GM19238 (cell line): Measurements from ENCODE around the gene ELP4.
"Not testable (repeated sequence)": the region's sequence is repeated elsewhere in the genome, so short reads cannot be mapped to it uniquely, and the experiment has no call there.

Source experiments
- DNase-seq: peaks from one replicate; pipeline ENCODE4 v3.0.0; 2011; ENCODE audit warnings: low spot score; ENCODE audit not compliant: insufficient read length

ELP4 gene

DNA sequence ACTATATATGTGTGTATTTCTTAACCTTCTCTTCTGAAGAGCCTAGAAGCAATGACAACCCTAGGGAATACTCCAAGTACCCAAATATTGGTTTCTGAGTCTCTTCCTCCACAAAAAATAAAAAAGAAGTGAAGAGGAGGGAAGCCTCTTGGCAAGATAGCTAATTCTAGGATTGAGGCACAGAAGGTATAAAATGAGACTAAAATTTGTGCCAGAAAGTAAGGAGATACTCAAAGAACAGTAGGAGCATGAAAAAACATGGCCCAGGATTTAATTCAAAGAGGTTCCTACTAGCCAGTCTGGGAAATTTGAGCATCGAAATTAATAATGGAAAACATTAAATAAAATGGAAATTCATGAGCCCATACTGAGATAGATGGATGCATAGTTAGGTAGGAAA, 189.5 kb downstream of the ELP4 start:
- DNase-seq = no peak

GRCh38 chr11:31702966-31703365, 193.4 kb downstream of the ELP4 start:
- no peak for DNase-seq

DNA sequence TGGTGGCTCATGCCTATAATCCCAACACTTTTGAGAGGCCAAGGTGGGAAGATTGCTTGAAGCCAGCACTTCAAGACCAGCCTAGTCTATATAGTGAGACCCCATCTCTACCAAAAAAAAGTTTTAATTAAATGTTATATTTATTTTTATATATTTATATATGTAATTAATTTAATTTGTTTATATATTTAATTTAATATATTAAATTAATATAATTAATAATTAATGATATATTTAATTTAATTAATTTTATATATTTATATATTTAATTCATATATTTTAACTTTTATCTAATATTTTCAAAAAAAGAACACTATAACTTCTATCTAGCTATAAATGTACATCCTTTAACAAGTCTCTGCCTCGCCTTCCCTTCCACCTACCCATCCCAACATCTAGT, 196.8 kb downstream of the ELP4 start:
- no peak for DNase-seq

DNA sequence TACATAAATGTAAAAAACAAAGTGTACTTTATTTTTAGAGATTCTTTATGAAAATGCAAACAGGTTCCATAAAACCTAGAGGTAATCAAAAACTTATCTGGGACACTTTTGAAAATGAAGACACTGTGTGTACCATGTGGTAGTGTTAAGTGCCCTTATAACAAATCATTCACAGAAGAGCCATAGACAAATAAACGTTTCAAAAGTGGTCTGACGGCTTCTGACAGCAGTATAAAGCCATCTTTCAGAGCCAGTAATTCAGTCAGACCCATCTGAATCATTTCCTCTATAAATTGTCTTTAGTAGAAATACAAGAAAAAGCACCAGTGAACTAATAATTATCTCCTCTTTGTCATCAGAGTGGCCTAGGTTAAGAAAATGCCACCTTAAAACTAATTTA, 201.6 kb downstream of the ELP4 start:
- no peak for DNase-seq

DNA sequence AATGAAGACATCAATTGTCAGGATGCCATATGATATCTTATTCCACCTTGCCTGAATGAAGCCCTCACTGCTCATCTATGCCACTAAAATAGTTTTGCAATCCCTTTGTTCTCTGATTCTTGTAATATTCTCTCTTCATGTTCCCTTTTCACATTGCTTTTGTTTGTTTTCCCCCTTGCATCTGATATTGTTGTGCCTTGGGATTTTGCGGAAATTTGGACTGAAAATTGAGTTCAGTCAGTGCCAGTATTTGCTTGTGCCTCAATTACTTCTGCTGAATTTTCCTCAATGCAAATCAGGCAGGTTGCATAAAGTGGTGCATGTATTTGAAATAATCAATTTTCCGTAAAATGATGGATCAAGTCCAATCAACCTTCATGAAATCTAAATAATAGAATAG, 203.3 kb downstream of the ELP4 start:
- DNase-seq = no peak

- DNase-seq = no peak
Measured at GRCh38 chr11:31714840-31715239, 205.3 kb downstream of the ELP4 start.

DNA sequence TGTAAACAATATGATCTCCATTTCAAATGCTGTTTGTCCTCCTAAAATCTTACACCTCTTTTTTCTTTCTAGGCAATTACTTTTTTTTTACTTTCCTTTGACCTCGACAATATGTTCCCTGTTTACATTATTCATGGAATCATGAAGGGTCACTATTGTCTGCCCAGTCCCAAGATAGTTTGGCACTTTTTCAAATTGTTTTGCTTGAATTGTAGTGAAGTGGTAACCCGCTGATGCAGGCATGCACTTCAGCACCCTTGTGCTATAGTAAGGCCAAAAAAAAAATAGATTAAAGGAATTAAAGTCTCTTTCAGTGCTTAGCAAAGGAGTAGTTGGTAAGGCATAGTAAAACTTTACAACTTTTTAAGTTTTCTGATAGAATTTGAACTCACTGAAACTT, 210.7 kb downstream of the ELP4 start:
- DNase-seq = no peak

GRCh38 chr11:31720671-31721365, 211.3 kb downstream of the ELP4 start:
- DNase-seq = no peak

DNA sequence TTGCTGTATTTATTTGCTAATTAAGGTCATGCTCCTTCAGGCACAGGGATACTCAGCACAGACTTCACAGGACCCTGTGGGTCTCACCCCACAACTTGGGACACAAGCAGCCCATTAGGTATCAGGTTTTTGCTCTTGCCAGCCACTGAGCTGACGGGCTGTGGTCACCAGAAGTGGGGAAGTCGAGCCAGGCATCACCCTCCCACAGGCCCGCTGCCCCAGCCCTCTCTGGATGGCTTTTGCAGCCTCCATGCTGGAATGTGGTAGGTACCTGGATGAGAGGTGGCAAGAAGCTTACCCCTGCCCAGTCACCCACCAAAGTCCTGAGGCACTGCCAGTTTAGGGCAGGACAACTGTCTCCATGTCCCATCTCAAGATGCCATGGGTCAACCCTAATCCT, 213.2 kb downstream of the ELP4 start:
- DNase-seq = no peak

DNA sequence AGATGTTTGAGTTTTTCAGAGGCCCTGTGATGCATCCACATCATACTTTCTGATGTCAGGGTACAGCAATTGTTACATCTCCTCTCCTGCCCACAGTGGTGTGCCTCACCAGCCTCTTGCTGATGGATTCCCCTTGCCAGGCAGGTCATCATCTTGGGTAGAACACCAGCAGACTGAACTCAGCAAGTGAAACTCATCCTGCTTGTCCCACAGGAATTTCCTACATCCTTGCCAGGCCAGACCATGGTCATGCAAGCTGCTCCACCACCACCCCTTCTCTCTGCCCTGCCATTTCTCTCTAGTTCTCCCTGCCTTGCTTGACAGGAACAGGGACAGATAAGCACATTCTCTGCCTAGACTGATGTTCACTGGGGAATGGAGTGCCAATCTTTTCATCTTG, 215.6 kb downstream of the ELP4 start:
- no peak for DNase-seq

GRCh38 chr11:31728432-31728831, 218.9 kb downstream of the ELP4 start:
- no peak for DNase-seq

DNA sequence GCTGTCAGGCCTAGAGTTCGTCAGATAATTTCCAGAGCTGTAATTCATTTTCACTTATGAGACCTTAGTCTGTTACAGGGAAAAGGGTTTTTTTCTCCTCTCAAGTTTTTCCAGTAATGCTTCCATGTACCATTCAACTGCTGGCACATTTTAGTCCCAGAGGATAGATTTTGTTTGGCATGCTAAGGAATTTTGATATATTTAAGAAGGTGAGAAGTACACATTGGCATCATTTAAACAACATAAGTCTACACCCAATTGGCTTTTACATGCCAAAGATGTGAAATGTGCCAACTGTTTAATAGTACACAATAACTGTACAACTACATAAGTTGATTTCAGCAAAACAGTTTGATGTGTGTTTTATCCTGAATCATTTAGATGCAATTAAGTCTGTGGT, 230.6 kb downstream of the ELP4 start:
- DNase-seq = no peak

DNA sequence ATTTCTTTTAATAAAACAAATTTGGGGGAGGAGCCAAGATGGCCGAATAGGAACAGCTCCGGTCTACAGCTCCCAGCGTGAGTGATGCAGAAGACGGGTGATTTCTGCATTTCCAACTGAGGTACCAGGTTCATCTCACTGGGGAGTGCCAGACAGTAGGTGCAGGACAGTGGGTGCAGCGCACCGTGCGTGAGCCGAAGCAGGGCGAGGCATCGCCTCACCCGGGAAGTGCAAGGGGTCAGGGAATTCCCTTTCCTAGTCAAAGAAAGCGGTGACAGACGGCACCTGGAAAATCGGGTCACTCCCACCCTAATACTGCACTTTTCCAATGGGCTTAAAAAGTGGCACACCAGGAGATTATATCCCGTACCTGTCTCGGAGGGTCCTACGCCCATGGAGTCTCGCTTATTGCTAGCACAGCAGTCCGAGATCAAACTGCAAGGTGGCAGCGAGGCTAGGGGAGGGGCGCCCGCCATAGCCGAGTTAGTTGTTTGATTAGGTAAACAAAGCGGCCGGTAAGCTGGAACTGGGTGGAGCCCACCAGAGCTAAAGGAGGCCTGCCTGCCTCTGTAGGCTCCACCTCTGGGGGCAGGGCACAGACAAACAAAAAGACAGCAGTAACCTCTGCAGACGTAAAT, 231.3 kb downstream of the ELP4 start:
- DNase-seq = not testable (repeated sequence)

DNA sequence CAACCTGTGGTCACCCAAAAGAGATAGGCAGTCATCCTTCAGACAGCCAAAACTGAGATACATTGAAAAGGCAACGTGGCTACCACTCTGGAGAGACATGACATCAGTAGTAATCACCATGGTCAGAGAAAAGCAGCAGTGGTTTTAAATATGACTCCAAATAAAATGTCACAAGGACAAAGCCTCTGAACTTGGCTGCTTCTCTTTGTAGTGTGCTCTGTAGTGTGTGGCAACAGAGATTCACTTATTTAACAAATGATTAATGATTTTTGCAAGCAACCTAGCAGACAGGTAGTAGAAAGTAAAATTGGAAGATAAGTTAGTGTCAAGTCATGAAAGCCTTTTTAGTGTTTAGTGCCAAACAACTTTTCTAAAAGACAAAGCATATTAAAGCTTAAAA, 238.0 kb downstream of the ELP4 start:
- no peak for DNase-seq

DNA sequence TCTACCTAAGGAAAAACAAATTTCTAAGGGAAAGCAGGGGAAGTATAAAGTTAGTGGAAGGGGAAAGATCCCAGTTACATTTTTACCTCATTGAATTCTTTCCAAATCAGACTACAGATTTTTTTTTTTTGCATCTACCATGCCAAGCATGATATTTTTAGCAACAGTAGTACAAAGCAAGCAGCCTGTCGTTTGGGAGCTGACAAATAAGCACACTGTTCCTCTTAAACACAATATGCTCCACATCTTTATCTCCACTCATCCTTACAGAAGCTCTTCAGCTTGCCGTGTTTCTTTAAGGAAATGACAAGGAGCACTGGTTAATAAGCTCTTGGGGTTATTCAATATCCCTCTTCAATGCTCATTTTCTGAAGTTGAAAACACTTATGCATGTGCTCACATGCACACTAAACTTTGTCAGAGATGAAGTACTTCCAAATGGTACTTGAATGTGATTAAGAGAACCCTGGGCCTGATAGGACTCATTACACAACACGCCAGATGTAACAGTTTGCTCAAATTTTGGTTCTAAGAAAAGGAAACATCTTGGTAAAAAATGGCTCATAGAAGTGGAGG, 247.8 kb downstream of the ELP4 start:
- no peak for DNase-seq

DNA sequence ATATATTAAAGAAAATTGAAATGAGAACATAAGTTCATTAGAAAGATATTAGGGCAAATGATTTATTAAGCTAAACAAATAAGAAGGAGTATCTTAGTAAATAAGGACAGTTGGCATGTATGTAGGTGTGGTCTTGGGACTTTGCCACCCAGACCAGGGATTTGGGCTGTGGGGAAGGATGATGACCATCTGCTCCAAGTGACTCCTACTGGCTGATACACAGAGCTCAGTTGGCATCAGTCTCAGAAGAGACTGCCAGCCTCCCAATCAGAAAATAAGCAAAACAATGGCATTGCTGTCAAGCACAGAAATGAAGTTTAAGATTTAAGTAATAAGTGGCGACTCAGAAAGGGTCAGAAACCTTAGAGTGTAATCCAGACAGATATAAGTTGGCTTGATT, 252.1 kb downstream of the ELP4 start:
- DNase-seq = no peak

DNA sequence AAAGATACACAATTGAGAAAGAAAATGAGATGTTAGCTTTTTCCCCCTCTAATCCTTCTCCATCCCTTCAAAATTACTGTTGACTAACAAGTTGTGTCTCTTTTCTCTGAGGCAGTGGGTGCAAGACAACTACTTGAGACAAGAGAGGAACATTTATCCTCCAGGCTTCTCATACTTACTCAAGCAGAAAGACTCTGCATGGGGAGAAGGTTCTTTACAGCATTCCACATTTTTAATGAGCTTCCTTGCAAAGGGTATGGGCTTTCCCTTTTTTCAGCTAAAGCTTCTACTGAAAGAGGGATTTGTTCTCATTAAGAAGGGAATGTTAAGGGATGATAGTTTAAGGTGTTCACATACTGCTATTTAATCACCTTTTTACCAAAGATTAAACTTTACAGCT, 253.7 kb downstream of the ELP4 start:
- no peak for DNase-seq

DNA sequence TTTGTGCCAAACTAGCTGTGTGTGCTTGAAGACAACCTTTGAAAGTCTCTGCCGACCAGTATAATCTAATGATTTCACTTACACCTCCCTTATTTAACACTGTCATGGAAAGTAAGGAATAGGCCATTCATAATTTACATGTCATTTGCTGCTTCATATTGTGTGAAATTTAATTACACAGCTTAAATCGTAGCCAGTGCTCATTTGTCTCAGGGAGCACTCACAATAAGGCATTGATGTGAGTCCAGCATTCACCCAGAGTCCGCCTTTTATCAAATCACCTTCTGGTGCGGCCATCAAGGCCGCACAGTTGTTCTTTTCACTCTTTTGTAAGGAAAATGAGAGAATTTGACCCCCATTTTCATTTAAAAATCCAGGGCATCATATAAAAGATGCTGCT, 254.7 kb downstream of the ELP4 start:
- no peak for DNase-seq

DNA sequence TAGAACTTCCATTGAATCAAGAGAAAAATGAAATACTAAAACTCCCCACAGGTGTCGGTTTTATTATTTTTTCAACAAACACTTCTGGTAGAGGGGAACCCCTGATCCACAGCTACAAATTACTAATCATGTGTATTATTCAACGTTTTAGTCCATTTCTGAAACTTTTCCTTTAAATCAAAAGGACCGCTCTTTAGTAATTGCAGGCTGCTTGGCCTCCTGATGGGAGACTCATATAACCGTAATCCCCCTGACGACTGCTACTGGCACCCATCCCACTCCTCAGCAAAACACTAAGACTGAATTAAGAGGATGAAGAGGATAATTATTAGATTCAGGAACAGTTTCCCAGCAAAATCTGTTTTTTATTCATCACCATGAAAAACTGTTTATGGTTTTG, 255.2 kb downstream of the ELP4 start:
- DNase-seq = no peak

- DNase-seq = no peak
Measured at GRCh38 chr11:31767066-31767465, 257.5 kb downstream of the ELP4 start.

DNA sequence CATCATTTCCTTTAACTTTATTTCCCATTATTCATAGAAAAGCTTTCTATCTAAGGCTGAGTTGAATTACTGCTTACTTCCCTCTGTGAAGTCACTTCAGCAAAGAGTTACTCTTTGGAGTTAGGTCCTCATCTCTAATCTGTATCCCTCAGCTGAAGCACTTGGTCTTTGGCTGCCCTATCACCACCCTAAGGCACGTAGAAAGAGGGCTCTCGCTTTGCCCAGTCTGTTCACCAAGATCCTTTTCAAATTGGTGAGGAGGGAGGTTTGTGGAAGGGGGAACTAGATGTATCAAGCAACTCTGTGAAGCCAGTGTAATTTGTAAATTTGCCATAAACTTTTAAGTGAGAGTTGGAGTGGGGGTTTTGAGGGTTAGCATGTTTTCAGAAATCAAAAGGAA, 258.1 kb downstream of the ELP4 start:
- no peak for DNase-seq

DNA sequence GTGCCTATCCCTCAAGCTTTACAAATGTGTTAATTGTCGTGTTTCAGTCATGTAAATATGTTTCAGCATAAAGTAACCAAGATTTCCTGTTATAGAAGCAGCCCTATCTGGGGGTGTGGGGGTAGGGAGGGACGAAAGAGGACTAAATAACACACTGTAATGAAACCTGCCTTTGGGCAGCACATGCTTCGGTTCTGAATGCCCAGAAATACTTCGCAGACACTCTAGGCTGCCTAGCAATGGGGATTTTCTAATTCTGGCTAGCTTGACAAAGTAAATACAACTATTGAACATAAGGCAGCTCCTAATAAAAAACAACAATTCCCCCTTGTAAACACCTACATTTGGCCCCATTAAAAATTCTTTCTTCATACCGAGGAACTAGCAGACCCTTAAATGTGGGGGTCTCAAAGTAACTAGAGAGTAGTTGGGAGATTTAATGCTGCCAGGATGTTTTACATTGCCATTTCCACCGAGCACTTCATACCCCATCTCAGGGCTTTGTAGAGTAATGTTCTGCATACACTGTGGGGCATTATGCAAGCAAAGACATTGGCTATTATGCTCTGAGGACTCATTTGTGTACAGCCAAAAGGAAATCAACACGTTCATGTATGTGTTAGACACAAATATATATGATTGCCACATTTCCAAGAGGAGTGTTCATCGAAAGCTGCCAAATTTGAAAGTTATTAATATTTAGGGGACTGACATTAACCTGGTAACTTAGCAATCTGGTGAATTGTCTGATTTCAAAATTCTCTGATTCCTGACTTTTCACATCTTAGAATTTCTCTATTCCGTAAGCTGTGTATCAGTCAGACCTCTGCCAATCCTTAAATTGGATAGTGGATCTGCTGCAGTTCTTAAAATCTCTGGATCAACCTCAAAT, 259.4 kb downstream of the ELP4 start:
- no peak for DNase-seq
